GM19395 (cell line): ENCODE measurements around the gene RPH3AL.
"Not testable (repeated sequence)": the region's sequence is repeated elsewhere in the genome, so short reads cannot be mapped to it uniquely, and the experiment has no call there.

Experiments
- ATAC-seq: cut with Tn5 transposase; IDR thresholded peaks from one replicate; pipeline ENCODE4 v1.9.1; 2021; ENCODE audit warnings: mild to moderate bottlenecking, moderate library complexity; ENCODE audit not compliant: unreplicated experiment

RPH3AL gene

DNA sequence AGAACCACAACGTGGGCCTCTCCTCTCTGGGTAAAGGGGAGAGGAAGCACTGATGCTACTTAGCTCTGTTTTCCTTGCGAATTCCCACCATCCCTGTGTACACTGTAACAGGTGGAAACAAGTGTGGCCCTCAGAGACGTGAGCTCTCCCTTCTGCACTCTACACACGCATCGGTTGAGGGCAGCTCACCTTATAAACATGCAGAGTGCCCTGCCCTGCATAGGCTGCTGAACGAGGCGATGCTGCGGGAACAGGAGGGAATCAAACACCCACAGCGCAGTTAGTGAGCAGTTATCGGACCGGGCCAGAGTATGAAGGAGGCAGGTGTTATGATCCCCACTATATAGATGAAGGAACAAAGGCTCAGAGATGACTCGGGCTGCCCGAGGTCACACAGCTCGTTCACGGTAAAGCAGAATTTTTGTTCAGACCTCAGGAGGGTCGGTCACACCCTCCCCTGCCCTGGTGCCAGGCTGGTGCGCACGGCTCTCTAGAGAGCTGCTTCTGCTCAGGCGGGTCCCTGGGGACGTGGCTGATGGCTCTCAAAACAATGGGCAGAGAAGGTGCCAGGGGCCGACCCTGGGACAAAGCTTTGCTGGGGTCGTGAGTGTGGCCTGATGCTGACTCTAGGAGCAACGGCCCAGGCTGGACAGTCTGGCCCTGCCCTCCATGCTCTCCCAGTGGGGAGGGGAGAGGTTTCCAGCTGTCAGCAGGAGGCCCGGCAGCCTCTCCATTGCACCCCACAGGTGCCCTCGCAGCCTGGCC is 68.5 kb downstream of the RPH3AL start:
- no peak for ATAC-seq

DNA sequence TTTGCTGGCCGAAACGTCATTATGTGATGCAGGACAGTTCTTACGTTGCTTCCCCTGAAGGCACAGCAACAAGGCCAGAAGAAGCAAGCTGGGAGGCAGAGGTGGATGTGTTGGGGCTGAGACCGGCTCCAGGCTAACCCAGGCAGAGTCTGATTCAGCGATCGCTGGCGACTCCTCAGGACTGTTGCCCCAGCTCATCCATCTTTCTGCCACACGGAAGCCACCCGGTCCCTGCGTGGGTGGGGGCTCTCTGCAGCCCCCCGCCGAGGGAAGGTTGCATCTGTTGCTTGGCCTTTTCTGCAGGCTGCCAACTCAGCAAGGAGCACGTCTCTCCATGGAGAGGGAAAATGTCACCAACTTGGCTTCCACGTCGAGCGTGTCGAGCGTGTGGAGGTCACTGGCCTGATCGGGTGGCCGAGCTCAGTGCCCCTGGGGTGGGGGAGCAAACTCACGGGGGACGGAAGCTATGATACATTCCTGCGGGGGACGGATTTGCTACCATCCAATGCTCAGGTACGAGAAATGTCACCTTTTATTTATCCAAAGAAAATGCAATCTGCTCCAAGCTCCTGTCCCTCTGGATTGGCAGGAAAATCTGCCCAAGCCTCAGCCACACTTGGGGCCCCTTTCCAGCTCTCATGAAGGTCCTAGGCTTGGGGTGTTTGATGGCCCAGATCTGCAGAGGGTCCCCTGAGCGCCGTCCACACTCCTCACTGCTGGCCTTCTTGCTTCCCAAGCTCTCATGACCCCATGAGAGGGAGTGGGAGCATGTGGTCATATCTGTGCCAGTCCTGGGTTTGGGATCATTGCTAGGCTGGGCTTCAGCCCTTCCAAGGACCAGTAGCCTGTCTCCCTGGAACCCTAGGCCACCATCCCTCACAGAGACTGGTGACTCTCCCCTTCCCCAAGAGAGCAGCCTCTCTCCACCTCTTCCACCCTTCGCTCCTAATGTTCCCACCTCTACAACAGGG is 69.4 kb downstream of the RPH3AL start:
- ATAC-seq, result no peak

- no peak for ATAC-seq
Measured at GRCh38 chr17:282000-282911, 70.4 kb downstream of the RPH3AL start.

DNA sequence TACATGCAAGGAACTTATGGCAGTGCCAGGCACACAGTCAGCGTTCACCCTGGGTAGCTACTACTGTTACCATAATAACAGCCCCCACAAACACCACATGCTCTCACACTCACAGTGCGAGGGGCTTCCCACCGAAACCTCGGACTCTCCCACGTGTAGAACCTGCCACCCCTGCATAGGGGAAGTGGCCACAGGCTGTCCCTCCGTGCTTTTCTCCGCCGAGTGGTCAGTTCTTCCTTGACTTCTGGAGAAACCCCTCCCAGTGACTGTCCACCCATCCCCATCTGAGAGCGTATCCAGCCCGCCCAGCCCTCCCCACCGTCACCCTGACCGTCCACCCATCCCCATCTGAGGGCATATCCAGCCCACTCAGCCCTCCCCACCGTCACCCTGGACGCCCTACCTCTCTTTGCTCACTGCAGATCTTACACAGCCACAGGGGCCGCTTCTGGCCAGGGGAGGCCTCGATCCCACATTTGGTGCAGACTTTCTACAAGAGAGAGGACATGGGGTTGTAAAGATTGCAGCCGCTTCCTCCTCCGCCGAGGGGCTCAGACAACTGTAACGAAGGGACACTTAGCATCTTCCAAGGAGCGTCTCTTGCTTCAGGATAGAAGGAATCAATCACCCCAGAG is 71.1 kb downstream of the RPH3AL start:
- no peak for ATAC-seq

GRCh38 chr17:280901-281300 is 71.7 kb downstream of the RPH3AL start:
- no peak for ATAC-seq

- ATAC-seq, result no peak
Measured at GRCh38 chr17:280216-280615, 72.4 kb downstream of the RPH3AL start.

DNA sequence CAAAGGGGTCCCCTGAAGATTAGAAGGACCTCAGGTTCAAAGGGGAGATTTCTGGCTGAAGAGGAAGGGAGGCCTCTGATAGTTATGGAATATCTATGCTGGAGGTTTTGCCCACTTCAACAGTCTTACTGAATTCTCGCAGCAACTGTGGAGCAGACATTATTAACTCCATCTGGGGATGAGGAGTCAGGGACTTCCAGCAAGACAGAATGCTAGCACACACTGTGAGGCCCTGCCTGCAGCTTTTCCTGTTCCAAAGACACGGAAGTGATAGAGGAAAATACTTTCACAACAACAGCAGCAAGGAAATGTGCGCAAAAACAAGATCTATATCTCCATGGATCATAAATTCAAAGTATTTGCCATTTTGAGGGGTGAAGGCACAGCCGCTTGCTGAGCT is 72.8 kb downstream of the RPH3AL start:
- no peak for ATAC-seq

DNA sequence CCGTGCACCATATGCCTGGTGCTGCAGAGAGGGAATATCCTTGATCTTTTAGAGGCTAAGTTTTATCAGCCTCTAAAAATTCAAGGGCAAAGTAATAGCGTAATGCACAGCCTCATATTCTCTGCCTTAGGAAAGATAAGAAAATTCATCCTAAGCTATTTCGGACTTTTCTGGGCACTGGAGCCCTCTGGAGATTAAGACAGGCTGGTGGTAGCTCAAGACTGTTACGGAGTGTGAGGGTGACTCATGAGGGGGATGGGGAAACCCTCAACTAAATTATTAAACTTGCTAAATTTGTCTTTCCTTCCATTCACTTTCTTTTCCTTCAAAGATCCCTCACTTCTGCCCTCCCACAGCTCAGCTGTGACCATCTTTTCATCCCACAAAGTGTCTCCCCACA is 73.3 kb downstream of the RPH3AL start:
- ATAC-seq, result no peak

- no peak for ATAC-seq
Measured at GRCh38 chr17:278676-279059, 73.9 kb downstream of the RPH3AL start.

DNA sequence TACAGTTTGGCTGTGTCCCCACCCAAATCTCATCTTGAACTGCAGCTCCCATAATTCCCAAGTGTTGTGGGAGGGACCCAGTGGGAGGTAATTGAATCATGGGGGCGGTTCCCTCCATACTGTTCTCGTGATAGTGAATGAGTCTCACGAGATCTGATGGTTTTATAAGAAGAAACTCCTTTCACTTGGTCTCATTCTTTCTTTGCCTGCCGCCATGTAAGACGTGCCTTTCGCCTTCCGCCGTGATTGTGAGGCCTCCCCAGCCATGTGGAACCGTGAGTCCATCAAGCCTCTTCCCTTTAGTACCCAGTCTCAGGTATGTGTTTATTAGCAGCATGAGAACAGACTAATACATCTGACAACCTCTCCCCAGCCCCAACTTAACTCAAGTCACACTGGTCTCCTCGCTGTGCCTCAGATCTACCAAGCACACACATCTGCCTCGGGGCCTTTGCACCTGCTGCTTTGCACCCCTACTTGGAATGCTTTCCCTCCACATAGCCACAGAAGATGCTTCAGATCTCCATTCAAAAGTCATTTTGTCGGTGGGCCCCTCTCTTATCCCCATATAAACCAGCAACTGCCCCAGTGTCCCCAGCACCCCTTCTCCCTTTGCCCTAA is 74.4 kb downstream of the RPH3AL start:
- ATAC-seq, result no peak

- no peak for ATAC-seq
Measured at GRCh38 chr17:274902-275301, 77.7 kb downstream of the RPH3AL start.

DNA sequence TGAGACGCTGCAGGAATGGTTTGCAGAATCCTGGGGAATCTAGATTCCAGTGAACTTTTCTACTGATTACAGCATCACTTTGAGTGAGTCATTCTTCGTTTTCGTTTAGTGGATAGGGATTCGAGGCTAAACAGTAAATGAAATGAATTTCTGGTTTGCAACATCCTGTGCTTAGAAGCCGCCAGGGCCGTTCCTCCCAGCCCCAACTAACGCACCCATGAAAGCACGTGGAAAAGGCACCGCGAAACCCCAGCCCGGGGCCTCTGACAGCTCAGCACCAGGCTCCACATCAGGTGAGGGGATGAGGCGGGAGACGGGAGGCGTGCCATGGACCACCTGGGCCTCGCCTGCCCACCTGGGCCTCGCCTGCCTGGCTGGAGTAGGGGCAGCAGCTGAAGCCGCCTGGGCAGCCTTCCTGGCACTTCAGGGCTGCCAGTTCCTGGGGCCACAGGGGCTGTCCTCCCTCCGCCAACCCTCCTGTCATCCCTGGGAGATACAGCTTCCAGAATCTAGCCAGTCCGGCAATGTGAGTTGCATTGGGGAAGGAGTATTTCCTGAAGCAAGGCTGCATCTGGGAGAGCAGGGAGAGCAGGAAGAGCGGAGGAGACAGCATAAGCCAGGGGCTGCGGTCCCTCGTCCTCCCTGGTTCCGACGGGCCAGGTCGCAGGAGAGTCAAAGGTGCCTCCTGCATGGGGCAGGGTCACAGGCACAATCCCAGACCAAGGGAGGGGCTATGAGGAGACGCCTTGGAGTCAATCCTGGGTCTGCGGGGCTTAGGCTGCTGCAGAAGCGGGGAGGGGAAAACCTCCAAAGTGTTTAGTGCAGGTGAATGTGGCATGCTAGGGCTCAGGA is 78.4 kb downstream of the RPH3AL start:
- no peak for ATAC-seq

DNA sequence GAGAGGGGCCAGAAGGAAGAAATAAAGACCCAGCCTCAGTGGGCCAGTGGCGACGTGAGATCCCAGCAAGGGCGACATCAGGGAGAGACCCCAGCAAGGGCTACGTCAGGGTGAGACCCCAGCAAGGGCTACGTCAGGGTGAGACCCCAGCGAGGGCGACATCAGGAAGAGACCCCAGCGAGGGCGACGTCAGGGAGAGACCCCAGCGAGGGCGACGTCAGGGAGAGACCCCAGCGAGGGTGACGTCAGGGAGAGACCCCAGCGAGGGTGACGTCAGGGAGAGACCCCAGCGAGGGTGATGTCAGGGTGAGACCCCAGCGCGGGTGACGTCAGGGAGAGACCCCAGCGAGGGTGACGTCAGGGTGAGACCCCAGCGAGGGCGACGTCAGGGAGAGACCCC is 79.8 kb downstream of the RPH3AL start:
- not testable (repeated sequence) for ATAC-seq

DNA sequence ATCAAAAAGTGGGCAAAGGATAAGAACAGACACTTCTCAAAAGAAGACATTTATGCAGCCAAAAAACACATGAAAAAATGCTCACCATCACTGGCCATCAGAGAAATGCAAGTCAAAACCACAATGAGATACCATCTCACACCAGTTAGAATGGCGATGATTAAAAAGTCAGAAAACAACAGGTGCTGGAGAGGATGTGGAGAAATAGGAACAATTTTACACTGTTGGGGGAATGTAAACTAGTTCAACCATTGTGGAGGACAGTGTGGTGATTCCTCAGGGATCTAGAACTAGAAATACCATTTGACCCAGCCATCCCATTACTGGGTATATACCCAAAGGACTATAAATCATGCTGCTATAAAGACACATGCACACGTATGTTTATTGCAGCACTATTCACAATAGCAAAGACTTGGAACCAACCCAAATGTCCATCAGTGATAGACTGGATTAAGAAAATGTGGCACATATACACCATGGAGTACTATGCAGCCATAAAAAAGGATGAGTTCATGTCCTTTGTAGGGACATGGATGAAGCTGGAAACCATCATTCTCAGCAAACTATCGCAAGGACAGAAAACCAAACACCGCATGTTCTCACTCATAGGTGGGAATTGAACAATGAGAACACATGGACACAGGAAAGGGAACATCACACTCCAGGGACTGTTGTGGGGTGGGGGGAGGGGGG is 80.5 kb downstream of the RPH3AL start:
- ATAC-seq, result not testable (repeated sequence)

- no peak for ATAC-seq
Measured at GRCh38 chr17:269616-270514, 82.7 kb downstream of the RPH3AL start.

- no peak for ATAC-seq
Measured at GRCh38 chr17:266701-267667, 85.6 kb downstream of the RPH3AL start.
